ENCODE results near the gene CYP4A22.
A peak's percentile ranks its signal among the peaks of the same experiment; 100 is the strongest.
"Not testable (repeated sequence)": the region's sequence is repeated elsewhere in the genome, so short reads cannot be mapped to it uniquely, and the experiment has no call there.

Gene CYP4A22

DNA sequence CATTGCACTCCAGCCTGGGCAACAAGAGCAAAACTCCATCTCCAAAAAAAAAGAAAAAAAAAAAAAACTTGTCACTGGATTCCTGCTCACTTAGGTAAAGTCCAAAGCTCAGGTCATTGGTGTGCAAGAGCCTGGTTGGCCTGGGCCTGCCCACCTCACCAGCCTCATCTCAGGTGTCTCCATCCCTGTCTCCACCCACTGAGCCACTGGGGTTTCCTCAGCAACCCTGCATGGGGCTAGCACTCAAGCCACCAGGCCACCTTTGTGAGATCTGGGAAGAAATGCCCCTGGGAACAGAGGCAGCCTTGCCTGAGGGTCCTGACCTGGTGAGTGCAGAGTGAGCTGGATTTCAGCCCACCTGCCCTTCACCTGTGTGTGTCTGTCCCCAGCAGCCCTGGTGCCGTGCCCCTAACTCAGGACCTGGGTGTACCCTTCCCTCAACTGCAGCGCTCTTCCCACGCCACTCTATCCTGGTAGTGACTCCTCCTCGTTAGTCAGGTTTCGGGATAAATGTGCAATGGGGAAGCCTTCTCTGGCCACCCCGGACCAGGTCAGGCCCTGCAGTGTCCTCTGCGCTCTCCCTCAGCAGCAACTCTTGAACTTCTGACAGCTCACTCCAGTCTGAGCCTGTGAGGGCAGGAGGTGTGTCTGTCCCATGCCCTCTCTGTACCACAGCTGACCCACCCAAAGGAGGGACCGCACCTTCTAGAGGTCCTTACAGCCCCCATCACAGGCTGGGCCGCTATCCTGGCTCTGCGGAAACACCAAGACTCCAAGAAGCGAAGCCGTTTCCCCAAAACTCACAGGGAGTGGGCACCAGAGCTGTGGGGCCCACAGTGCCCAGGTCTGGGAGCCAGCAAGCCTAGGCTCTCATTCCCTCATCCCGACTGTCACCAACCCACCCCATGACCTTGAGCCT is 49.3 kb downstream of the CYP4A22 start:
- no peak for DNase-seq

DNA sequence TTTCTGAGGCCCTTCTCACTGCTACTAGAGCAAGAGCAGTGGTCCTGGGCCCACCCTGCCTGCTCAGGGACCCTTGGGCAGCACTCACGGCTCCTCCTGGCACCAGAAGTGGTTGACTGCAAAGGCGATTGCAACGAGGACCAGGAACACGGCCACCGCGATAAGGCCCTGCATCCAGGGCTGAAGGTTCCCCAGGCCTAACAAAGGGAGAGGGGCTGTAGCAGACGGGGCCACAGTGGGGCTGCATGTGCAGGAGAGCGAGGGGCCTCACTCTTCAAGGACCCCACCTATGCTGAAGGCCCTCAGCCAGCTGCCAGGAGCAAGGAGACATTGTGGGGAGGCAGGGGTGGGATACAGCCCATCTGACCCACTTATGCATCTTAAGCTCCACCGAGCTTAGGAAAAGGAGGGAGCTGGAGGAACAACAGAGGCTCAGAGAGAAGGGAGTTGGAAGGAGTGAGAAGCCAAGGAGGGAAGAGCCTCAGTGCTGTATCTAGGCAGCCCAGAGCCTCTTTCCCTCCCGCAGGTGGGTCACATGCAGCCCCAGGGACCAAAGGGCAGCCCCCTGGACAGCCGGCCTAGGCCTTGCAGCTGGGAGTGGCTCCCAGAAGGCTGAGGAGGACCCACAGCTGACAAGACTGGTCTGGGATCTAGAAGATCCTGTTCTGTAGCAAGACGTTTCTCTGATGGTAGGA is 50.1 kb downstream of the CYP4A22 start:
- DNase-seq = no peak

GRCh38 chr1:47187926-47188250 is 50.6 kb downstream of the CYP4A22 start:
- no peak for DNase-seq

GRCh38 chr1:47188791-47189785 is 51.8 kb downstream of the CYP4A22 start:
- DNase-seq = no peak

DNA sequence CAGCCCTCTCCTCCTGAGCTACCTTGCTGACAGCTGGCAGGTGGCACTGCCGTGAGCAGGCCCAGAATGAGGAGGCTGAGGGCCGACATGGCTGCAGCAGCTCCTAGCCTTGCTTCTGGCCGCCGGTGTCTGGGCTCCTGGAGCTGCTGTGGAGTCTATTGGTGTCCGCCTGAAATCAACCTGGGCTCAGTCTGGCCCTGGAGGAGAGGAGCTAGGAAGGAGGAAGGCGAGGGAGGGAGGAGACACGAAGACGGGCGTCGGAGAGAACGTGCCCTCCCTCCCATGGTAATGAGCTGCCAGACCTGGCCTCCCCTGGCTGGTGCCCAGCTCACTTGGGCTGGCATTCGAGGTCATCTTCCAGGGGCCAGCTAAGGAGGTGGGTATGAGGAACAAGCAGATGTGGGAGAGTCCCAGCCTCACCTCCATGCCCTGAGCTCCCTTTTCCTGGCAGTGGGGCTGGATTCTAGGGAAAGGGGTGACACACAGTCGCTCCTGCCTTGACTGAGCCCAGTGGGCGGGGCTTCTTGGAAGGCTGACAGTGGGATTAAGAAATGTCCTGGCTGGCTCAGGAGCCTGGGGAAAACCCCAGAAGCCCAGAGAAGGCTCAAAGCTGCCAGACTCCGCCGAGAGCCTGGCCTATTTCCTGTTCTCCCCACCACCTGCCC is 52.7 kb downstream of the CYP4A22 start, which contains the start of gene PDZK1IP1:
TSS of gene PDZK1IP1 (minus strand) at position 193 of the 665 bp plus-strand sequence. CDS start at position 89, 104 bp downstream.
- peak; percentile 20 for DNase-seq

GRCh38 chr1:47190509-47190855 is 53.2 kb downstream of the CYP4A22 start:
- no peak for DNase-seq

DNA sequence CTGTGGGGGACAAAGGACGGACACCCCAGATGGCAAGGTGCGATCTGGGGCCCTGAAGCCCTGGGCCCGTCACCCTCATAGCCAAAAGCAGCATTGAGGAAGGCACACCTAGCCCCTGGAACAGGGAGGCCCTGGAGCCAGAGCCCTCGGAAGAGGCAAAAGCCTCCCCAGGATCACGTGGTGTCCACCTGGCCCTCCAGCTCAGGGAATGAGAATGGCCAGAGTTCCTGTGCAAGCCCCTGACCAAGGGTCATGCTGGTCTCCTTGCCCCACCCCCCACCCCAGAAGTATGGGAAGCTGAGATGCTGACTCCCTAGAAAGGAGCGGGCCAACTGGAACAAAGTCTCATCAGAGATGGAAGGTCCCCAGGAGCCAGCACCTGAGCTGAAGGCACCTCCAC is 53.6 kb downstream of the CYP4A22 start:
- no peak for DNase-seq

- DNase-seq = no peak
Observed at GRCh38 chr1:47191940-47192457, 54.8 kb downstream of the CYP4A22 start.

- peak; percentile 98 for DNase-seq
Observed at GRCh38 chr1:47192458-47193384, 55.5 kb downstream of the CYP4A22 start.

DNA sequence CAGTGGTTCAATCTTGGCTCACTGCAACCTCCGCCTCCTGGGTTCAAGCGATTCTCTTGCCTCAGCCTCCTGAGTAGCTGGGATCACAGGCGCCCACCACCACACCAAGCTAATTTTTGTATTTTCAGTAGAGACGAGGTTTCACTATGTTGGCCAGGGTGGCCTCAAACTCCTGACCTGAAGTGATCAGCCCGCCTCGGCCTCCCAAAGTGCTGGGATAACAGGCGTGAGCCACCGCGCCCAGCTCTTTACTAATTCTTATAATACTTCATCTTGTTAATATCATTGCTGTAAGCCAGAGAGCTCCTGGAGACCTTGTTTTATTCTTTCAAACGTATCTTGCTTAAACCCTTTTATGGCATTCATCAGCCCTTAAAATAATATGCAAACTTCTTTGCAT is 56.3 kb downstream of the CYP4A22 start:
- DNase-seq = not testable (repeated sequence)

DNA sequence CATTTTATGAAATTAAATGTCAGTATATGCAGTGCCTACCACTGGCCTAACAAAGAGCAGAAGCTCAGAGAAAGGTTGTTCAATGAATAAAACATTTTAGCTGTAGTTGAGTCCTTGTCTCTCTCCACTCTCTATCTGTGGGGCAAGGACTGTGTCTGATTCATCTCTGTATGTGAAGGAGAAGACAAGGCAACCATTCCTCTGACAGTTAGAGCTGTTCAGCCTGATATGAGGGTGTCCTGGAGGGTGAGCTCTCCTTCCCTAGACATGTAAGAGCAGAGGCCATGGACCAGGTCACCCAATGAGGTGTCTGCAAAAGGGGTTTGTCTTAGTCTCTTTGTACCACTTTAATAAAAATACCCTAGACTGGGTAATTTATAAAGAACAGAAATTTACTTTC is 57.1 kb downstream of the CYP4A22 start:
- DNase-seq = no peak

DNA sequence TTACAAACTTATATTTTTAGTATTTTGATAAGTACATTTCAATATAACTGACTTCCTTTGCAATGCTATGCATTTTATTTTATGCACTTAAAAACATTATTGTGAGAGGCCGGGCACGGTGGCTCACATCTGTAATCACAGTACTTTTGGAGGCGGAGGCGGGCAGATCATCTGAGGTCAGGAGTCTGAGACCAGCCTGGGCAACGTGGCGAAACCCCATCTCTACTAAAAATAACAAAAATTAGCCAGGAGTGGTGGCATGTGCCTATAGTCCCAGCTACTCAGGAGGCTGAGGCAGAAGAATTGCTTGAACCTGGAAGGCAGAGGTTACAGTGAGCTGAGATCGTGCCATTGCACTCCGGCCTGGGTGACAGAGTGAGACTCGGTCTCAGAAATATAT is 58.7 kb downstream of the CYP4A22 start:
- DNase-seq = not testable (repeated sequence)

- DNase-seq = no peak
Observed at GRCh38 chr1:47196622-47197021, 59.4 kb downstream of the CYP4A22 start.

DNA sequence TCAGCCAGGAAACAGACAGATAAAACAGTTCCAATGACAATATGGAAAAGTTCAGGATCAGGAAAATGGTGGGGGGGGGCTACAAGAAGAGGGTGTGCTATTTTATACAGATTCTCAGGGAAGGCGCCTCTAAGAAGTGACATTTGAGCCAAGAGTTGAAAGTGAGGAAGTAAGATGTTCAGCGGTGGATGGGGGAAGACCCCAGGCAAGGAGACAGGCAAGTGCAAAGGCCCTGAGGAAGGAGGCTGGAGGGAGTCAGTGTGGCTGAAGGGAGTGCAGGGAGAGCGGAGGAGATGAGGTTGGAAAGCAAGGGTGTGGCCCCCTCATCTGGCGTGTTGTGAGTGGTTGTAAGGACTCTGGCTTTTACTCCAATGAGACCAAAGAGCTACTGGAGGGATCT is 61.0 kb downstream of the CYP4A22 start:
- DNase-seq = no peak

All from NCI-H2029 treated with DMSO at 0.1 percent for 48 hours (cell line).